ENCODE results near the gene CALCOCO1. TPM values are rescaled to one million over a fixed set of nuclear protein-coding genes. Genes with fewer than 3 reads are reported as not detected.

CALCOCO1 gene
- total RNA-seq, 4 donors from 2014 or later: 118 to 186 (median 168) TPM

DNA sequence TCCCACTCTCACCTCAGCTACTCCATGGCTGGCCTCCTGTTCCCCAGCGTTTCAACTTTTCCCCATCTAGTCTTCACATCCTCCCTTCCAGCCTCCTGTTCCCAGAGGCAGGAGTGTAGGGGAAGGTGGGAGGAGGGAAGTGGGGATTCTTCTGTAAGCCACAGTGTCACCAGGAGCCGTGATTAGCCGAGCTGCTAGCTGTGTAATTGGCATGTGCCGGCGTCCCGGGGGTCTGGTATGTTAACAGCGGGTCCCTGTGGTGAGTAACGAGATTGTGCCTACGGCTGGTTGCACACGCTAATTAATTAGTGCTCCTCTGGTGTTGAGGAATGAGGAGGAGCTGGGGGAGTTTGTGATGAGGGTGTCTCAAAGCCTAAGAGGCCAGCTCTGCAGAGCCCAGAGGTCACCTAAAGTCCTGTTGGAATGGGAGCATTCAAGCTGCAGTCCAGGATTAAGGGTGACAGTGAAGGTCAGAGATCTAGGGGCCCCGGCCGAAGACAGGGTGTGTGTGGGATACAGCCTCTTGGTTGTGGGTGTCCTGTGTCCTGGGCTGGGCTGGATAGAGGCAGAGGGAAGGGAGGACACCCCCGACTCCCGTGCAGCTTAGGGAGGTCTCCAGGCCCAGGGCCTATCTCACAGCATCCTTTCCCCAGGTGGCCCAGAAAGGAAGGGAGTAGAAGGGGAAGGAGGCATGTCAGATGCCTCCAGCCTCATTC, 10.0 kb upstream of the CALCOCO1 start:
- Histone ChIP-seq H3K4me3 (no peak overlapping the region), H3K27me3 (peaks cover 80% of the 10 kb centered on the region), H3K4me1 (peaks cover 5 to 20% (median 15%) of the 10 kb centered on the region in 4 donors), H3K27ac (no peak overlapping the region), H3K9me3 (no peaks in the 10 kb centered on the region), H3K36me3 (no peaks in the 10 kb centered on the region)
- intact Hi-C loops (cut with DNase I; ENCODE audit: low total_unique reads) (no loop called here), in situ Hi-C loops (cut with MboI; ENCODE audit: low pct_ligation_motif_present in 1 of 4, low pct_unique_long_range_greater_than_20kb in 1 of 4, low sequenced_read_pairs in 3 of 4) (no loop called here)
- 38 to 84% methylated on average over 1 to 14 of the region's 14 CpGs for WGBS, 2 donors (ENCODE audit: low coverage in 1 of 2)
- DNase-seq: no peak
- TF ChIP-seq POLR2AphosphoS5 (IDR thresholded peaks at IDR 0.05) (no peak), EP300 (IDR thresholded peaks at IDR 0.05; ENCODE audit: low read depth) (no peak), POLR2A (IDR thresholded peaks at IDR 0.05) (no peak), CTCF (IDR thresholded peaks at IDR 0.05) (no peak)

- H3K27ac ChIP-seq: no peak overlapping the region
- peaks cover 73% of the 10 kb centered on the region for H3K27me3 ChIP-seq
- WGBS, 2 donors (ENCODE audit: low coverage in 1 of 2): 62 to 83% methylated on average over 4 to 6 of the region's 6 CpGs
- no peak overlapping the region for H3K4me3 ChIP-seq
- no peak for DNase-seq
- intact Hi-C loops (cut with DNase I; ENCODE audit: low total_unique reads) (no loop called here), in situ Hi-C loops (cut with MboI; ENCODE audit: low pct_ligation_motif_present in 1 of 4, low pct_unique_long_range_greater_than_20kb in 1 of 4, low sequenced_read_pairs in 3 of 4) (no loop called here)
- no peaks in the 10 kb centered on the region for H3K9me3 ChIP-seq
- no peak for TF ChIP-seq POLR2A (IDR thresholded peaks at IDR 0.05)
- no peak for TF ChIP-seq CTCF (IDR thresholded peaks at IDR 0.05)
- no peak for TF ChIP-seq POLR2AphosphoS5 (IDR thresholded peaks at IDR 0.05)
- TF ChIP-seq EP300 (IDR thresholded peaks at IDR 0.05; ENCODE audit: low read depth): no peak
- no peaks in the 10 kb centered on the region for H3K36me3 ChIP-seq
- H3K4me1 ChIP-seq: peaks cover 5 to 20% (median 15%) of the 10 kb centered on the region in 4 donors
Observed at GRCh38 chr12:53736592-53736991, 9.3 kb upstream of the CALCOCO1 start.

- TF ChIP-seq CTCF (IDR thresholded peaks at IDR 0.05) (no peak), EP300 (IDR thresholded peaks at IDR 0.05; ENCODE audit: low read depth) (no peak), POLR2AphosphoS5 (IDR thresholded peaks at IDR 0.05) (no peak), POLR2A (IDR thresholded peaks at IDR 0.05) (no peak)
- H3K27ac ChIP-seq: no peak overlapping the region
- peaks cover 63% of the 10 kb centered on the region for H3K27me3 ChIP-seq
- H3K9me3 ChIP-seq: no peaks in the 10 kb centered on the region
- peaks cover 5 to 20% (median 15%) of the 10 kb centered on the region in 4 donors for H3K4me1 ChIP-seq
- intact Hi-C loops (cut with DNase I; ENCODE audit: low total_unique reads) (no loop called here), in situ Hi-C loops (cut with MboI; ENCODE audit: low pct_ligation_motif_present in 1 of 4, low pct_unique_long_range_greater_than_20kb in 1 of 4, low sequenced_read_pairs in 3 of 4) (no loop called here)
- no peak for DNase-seq
- no peak overlapping the region for H3K4me3 ChIP-seq
- H3K36me3 ChIP-seq: no peaks in the 10 kb centered on the region
- 67% methylated on average over 2 of the region's 2 CpGs; no CpG with 5 or more reads in 1 of the 2 donors for whole genome bisulfite sequencing, 2 donors (ENCODE audit: low coverage in 1 of 2)
Observed at GRCh38 chr12:53735556-53735955, 8.3 kb upstream of the CALCOCO1 start.

GRCh38 chr12:53734425-53734824, 7.2 kb upstream of the CALCOCO1 start:
- Histone ChIP-seq H3K27ac (no peak overlapping the region), H3K9me3 (no peaks in the 10 kb centered on the region), H3K4me3 (no peak overlapping the region), H3K4me1 (peaks cover 3 to 13% (median 11%) of the 10 kb centered on the region in 4 donors), H3K27me3 (peaks cover 52% of the 10 kb centered on the region), H3K36me3 (no peaks in the 10 kb centered on the region)
- no peak for DNase-seq
- TF ChIP-seq EP300 (IDR thresholded peaks at IDR 0.05; ENCODE audit: low read depth): no peak
- no peak for TF ChIP-seq CTCF (IDR thresholded peaks at IDR 0.05)
- no peak for TF ChIP-seq POLR2AphosphoS5 (IDR thresholded peaks at IDR 0.05)
- no peak for TF ChIP-seq POLR2A (IDR thresholded peaks at IDR 0.05)
- intact Hi-C loops (cut with DNase I; ENCODE audit: low total_unique reads): no loop called here
- in situ Hi-C loops (cut with MboI; ENCODE audit: low pct_ligation_motif_present in 1 of 4, low pct_unique_long_range_greater_than_20kb in 1 of 4, low sequenced_read_pairs in 3 of 4): no loop called here
- WGBS, 2 donors (ENCODE audit: low coverage in 1 of 2): 83 to 88% methylated on average over 9 of the region's 9 CpGs

All from transverse colon (tissue), 4 donors.